GM13976 (cell line): ENCODE measurements around the gene ERFL.

Experiments used
- DNase-seq: peaks from one replicate; pipeline ENCODE4 v3.0.0; 2012; ENCODE audit warnings: low spot score
- CTCF ChIP-seq: IDR thresholded peaks from 2 replicates; pipeline ENCODE4 v1.5.1; 2012; ENCODE audit warnings: borderline replicate concordance, mild to moderate bottlenecking; ENCODE audit not compliant: insufficient read depth; ENCODE audit errors: extremely low read depth, missing control alignments, control extremely low read depth
- in situ Hi-C: fragments of 300-500 bp; cut with MboI; formaldehyde crosslinking; loops from one replicate; pipeline ENCODE4 v1.12.0; 2022; ENCODE audit warnings: low sequenced_read_pairs, mixed read lengths, inconsistent platforms; ENCODE audit not compliant: unreplicated experiment

ERFL gene

GRCh38 chr19:41928221-41928683, at the start of gene ERFL:
Gene ERFL (minus strand): TSS chr19:41928449. CDS start chr19:41912919, 15,530 bp downstream.
- peak; percentile 68 for DNase-seq
- TF ChIP-seq CTCF = no peak
- in situ Hi-C loops = no loop called here

GRCh38 chr19:41977916-41978315, 49.7 kb upstream of the ERFL start:
- TF ChIP-seq CTCF = no peak
- no peak for DNase-seq
- in situ Hi-C loops = no loop called here

- no peak for DNase-seq
- TF ChIP-seq CTCF = no peak
- in situ Hi-C loops = no loop called here
Measured at GRCh38 chr19:41974652-41975051, 46.4 kb upstream of the ERFL start.

- no peak for DNase-seq
- no peak for TF ChIP-seq CTCF
- in situ Hi-C loops = no loop called here
Measured at GRCh38 chr19:41971363-41971762, 43.1 kb upstream of the ERFL start.

GRCh38 chr19:41969772-41970458, 41.7 kb upstream of the ERFL start:
- DNase-seq = no peak
- in situ Hi-C loops = no loop called here
- TF ChIP-seq CTCF = no peak

GRCh38 chr19:41968751-41969595, 40.7 kb upstream of the ERFL start:
- no peak for TF ChIP-seq CTCF
- no peak for DNase-seq
- in situ Hi-C loops = no loop called here
